GM18517 (cell line): ENCODE results near the gene CADM2.
"Not testable (repeated sequence)": the region's sequence is repeated elsewhere in the genome, so short reads cannot be mapped to it uniquely, and the experiment has no call there.

Source experiments
- ATAC-seq: cut with Tn5 transposase; IDR thresholded peaks from one replicate; pipeline ENCODE4 v1.9.1; 2021; ENCODE audit warnings: mild to moderate bottlenecking, moderate library complexity; ENCODE audit not compliant: unreplicated experiment

Gene CADM2

GRCh38 chr3:85881833-85882393 is 923.1 kb downstream of the CADM2 start:
- no peak for ATAC-seq

- ATAC-seq: no peak
These were observed 931.3 kb downstream of the CADM2 start for GRCh38 chr3:85890043-85890555.

GRCh38 chr3:85903434-85903833 is 944.6 kb downstream of the CADM2 start:
- ATAC-seq: no peak

- no peak for ATAC-seq
These were observed 954.2 kb downstream of the CADM2 start for GRCh38 chr3:85912980-85913379.

- ATAC-seq: no peak
These were observed 963.6 kb downstream of the CADM2 start for GRCh38 chr3:85922374-85922773.

GRCh38 chr3:85930718-85931117 is 971.9 kb downstream of the CADM2 start:
- no peak for ATAC-seq

- ATAC-seq: no peak
These were observed 974.5 kb downstream of the CADM2 start for GRCh38 chr3:85933326-85933725.

- ATAC-seq: no peak
These were observed 976.4 kb downstream of the CADM2 start for GRCh38 chr3:85935171-85935570.

GRCh38 chr3:85939074-85939482 is 980.3 kb downstream of the CADM2 start:
- no peak for ATAC-seq

GRCh38 chr3:85950435-85950834 is 991.6 kb downstream of the CADM2 start:
- no peak for ATAC-seq

GRCh38 chr3:85960793-85961192 is 1002.0 kb downstream of the CADM2 start:
- no peak for ATAC-seq

- no peak for ATAC-seq
These were observed 1019.0 kb downstream of the CADM2 start for GRCh38 chr3:85977615-85978338.

- ATAC-seq: no peak
These were observed 1020.2 kb downstream of the CADM2 start for GRCh38 chr3:85979034-85979433.

- ATAC-seq: not testable (repeated sequence)
These were observed 1030.8 kb downstream of the CADM2 start for GRCh38 chr3:85989581-85989980.

GRCh38 chr3:86029590-86029989 is 1070.8 kb downstream of the CADM2 start:
- ATAC-seq: no peak

GRCh38 chr3:86037916-86038315 is 1079.1 kb downstream of the CADM2 start:
- no peak for ATAC-seq

- ATAC-seq: no peak
These were observed 1087.8 kb downstream of the CADM2 start for GRCh38 chr3:86046436-86047136.

- no peak for ATAC-seq
These were observed 1088.4 kb downstream of the CADM2 start for GRCh38 chr3:86047161-86047560.

- no peak for ATAC-seq
These were observed 1092.3 kb downstream of the CADM2 start for GRCh38 chr3:86051058-86051457.

- no peak for ATAC-seq
These were observed 1097.2 kb downstream of the CADM2 start for GRCh38 chr3:86056032-86056431.

GRCh38 chr3:86056962-86057361 is 1098.2 kb downstream of the CADM2 start:
- ATAC-seq: no peak

GRCh38 chr3:86073799-86074198 is 1115.0 kb downstream of the CADM2 start:
- no peak for ATAC-seq
